Measurements from ENCODE around the gene TMEM145.

DNA sequence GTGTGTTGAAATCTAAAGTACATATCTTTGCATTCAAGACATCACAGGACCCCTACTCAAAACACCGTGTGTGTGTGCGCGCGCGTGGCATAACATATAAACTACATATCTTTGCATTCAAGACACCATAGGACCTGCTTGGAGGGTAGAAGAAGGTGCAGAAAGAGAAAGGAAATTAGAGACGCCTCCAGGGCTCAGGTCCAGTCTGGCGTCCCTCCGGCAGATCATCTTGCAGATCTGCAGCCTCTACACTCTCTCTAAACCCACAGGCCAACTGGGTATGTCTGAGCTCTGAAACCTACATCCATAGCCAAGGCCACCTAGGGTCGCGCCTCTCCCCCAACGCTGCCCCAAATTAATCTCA, 10.0 kb upstream of the TMEM145 start:
- TF ChIP-seq POLR2A (IDR thresholded peaks at IDR 0.05): no peak
- TF ChIP-seq, protein P1, sequence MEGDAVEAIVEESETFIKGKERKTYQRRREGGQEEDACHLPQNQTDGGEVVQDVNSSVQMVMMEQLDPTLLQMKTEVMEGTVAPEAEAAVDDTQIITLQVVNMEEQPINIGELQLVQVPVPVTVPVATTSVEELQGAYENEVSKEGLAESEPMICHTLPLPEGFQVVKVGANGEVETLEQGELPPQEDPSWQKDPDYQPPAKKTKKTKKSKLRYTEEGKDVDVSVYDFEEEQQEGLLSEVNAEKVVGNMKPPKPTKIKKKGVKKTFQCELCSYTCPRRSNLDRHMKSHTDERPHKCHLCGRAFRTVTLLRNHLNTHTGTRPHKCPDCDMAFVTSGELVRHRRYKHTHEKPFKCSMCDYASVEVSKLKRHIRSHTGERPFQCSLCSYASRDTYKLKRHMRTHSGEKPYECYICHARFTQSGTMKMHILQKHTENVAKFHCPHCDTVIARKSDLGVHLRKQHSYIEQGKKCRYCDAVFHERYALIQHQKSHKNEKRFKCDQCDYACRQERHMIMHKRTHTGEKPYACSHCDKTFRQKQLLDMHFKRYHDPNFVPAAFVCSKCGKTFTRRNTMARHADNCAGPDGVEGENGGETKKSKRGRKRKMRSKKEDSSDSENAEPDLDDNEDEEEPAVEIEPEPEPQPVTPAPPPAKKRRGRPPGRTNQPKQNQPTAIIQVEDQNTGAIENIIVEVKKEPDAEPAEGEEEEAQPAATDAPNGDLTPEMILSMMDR (IDR thresholded peaks at IDR 0.05): no peak

All from upper lobe of left lung (tissue), 4 donors.